SU-DHL-6 (cell line): ENCODE data around the gene TBCA.

ENCODE experiments used
- H2AFZ ChIP-seq: fragments of 200-600 bp; sonication (generic); 2 replicates; pipeline ENCODE4 v1.6.1; 2014; ENCODE audit warnings: low read depth, mild to moderate bottlenecking, moderate library complexity, mixed read lengths, antibody characterized with exemption, low read length; ENCODE audit not compliant: severe bottlenecking
- H3F3A ChIP-seq: fragments of 200-600 bp; shearing (Covaris generic); 2 replicates; pipeline ENCODE4 v1.6.0; 2016; ENCODE audit warnings: antibody characterized with exemption, mild to moderate bottlenecking; ENCODE audit not compliant: insufficient read depth
- H3K27ac ChIP-seq: fragments of 200-600 bp; sonication (generic); 2 replicates; pipeline ENCODE4 v1.5.1; 2016; ENCODE audit warnings: low read depth, mild to moderate bottlenecking, low read length, moderate library complexity, mixed read lengths
- H3K27me3 ChIP-seq: fragments of 200-600 bp; sonication (generic), shearing (Covaris generic); 2 replicates; pipeline ENCODE4 v1.6.0; 2014; ENCODE audit warnings: mild to moderate bottlenecking, low read length
- H3K36me3 ChIP-seq: fragments of 200-600 bp; sonication (generic); 2 replicates; pipeline ENCODE4 v1.6.1; 2014; ENCODE audit warnings: mild to moderate bottlenecking, low read length, mixed read lengths
- H3K4me2 ChIP-seq: fragments of 300-600, 200-600 bp; shearing (Covaris generic), sonication (generic); 2 replicates; pipeline ENCODE4 v1.6.0; 2014; ENCODE audit warnings: low read length, low read depth, mild to moderate bottlenecking; ENCODE audit not compliant: poor library complexity, severe bottlenecking
- H3K4me3 ChIP-seq: fragments of 200-600 bp; sonication (generic); 2 replicates; pipeline ENCODE4 v1.5.1; 2014; ENCODE audit warnings: antibody characterized with exemption, low read length, mild to moderate bottlenecking, mixed read lengths; ENCODE audit not compliant: insufficient read depth, poor library complexity, severe bottlenecking
- H3K79me2 ChIP-seq: fragments of 200-600 bp; sonication (generic); 2 replicates; pipeline ENCODE4 v1.6.1; 2014; ENCODE audit warnings: mild to moderate bottlenecking, low read length, moderate library complexity; ENCODE audit not compliant: insufficient read depth
- H3K9ac ChIP-seq: fragments of 200-600 bp; sonication (generic); 2 replicates; pipeline ENCODE4 v1.7.0; 2014; ENCODE audit warnings: mild to moderate bottlenecking, low read length
- H3K9me2 ChIP-seq: fragments of 200-600 bp; sonication (generic); replicated peaks from 2 replicates; pipeline ENCODE4 v1.6.1; 2014; ENCODE audit warnings: low read length; ENCODE audit not compliant: insufficient read depth
- H3K9me3 ChIP-seq: fragments of 200-600 bp; sonication (generic); 2 replicates; pipeline ENCODE4 v1.6.1; 2014; ENCODE audit warnings: low read length, mixed read lengths; ENCODE audit not compliant: insufficient read depth
- H4K20me1 ChIP-seq: fragments of 200-600 bp; sonication (generic); 2 replicates; pipeline ENCODE4 v1.6.1; 2014; ENCODE audit warnings: low read depth, mild to moderate bottlenecking, antibody characterized with exemption, low read length, moderate library complexity, mixed read lengths
- EZH2phosphoT487 ChIP-seq: fragments of 200-600 bp; sonication (generic), shearing (Covaris generic); conservative IDR thresholded peaks from 2 replicates; pipeline ENCODE4 v1.6.1; 2018; ENCODE audit warnings: mild to moderate bottlenecking, antibody characterized with exemption, low read length, moderate library complexity, mixed read lengths
- TF ChIP-seq, protein P1 (sequence below): fragments of 200-600 bp; sonication (generic); IDR thresholded peaks from one replicate; pipeline ENCODE4 v1.5.1; 2017; ENCODE audit warnings: antibody characterized with exemption, mild to moderate bottlenecking, low read length, moderate library complexity; ENCODE audit not compliant: insufficient read depth, poor library complexity, severe bottlenecking

The TBCA gene

DNA sequence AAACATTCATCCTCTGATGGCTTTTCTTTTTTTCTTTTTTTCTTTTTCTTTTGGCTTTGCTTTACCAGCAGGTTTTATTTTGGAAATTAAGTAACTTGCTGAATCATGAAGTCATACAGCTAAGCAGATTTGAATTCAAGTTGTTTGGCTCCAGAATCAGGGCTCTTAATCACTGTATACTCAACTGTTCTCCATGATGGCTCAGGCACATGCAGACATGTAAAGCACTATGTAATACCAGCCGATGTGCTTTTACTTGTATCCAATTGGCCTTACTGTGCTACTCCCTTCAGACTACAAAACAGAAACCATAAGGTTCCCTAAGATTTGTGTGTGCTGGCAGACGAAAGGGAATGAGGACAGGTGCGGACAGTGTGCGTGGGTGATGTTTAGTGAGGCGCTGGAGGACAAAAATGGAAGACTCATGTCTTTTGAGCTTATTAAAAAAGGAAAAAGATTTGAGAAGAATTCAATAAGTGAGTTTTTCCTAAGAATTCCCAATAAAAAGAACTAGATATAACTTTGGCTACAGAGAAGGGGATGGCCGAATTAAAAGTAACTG lies 92.9 kb downstream of the TBCA start:
- Histone ChIP-seq H2AFZ (no peak overlapping the region), H3K9me3 (no peaks in the 10 kb centered on the region), H3K36me3 (0 out of 2 replicates have a peak, but pooled peaks cover 2% of the 10 kb centered on the region)

DNA sequence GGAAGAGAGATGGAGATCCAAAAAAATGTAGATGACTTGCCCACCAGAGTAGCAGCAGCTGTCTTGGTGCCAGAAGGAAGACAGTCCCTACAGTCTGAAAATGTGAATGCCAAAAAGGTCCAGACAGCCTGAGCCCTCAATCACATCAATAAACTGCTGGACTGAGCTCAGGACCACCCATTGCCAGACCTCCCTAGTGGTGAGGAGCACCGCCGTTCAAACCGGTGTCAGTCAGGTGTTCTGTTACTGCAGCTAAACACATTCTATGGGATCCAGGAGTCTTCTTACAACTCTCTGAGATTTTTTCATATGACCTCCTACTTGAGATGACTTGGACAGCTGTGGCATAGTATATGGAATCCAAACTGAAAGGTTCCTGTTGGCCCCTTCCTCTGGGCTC lies 105.6 kb downstream of the TBCA start:
- TF ChIP-seq, protein P1, sequence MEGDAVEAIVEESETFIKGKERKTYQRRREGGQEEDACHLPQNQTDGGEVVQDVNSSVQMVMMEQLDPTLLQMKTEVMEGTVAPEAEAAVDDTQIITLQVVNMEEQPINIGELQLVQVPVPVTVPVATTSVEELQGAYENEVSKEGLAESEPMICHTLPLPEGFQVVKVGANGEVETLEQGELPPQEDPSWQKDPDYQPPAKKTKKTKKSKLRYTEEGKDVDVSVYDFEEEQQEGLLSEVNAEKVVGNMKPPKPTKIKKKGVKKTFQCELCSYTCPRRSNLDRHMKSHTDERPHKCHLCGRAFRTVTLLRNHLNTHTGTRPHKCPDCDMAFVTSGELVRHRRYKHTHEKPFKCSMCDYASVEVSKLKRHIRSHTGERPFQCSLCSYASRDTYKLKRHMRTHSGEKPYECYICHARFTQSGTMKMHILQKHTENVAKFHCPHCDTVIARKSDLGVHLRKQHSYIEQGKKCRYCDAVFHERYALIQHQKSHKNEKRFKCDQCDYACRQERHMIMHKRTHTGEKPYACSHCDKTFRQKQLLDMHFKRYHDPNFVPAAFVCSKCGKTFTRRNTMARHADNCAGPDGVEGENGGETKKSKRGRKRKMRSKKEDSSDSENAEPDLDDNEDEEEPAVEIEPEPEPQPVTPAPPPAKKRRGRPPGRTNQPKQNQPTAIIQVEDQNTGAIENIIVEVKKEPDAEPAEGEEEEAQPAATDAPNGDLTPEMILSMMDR, result no peak
- TF ChIP-seq EZH2phosphoT487, result no peak
- no peak overlapping the region for H2AFZ ChIP-seq
- no peaks in the 10 kb centered on the region for H3K36me3 ChIP-seq
- no peaks in the 10 kb centered on the region for H3K79me2 ChIP-seq
- H3K27ac ChIP-seq, result no peak overlapping the region
- H3K4me2 ChIP-seq, result no peak overlapping the region
- no peaks in the 10 kb centered on the region for H4K20me1 ChIP-seq
- no peak overlapping the region for H3K4me3 ChIP-seq
- H3K9ac ChIP-seq, result no peak overlapping the region
- no peaks in the 10 kb centered on the region for H3K9me2 ChIP-seq
- H3K27me3 ChIP-seq, result no peaks in the 10 kb centered on the region
- no peaks in the 10 kb centered on the region for H3K9me3 ChIP-seq
- H3F3A ChIP-seq, result no peaks in the 10 kb centered on the region

More for the DNA sequence above, 92.9 kb downstream of the TBCA start:
- Histone ChIP-seq H3K79me2 (no peaks in the 10 kb centered on the region), H3K9me2 (no peaks in the 10 kb centered on the region), H3K27me3 (no peaks in the 10 kb centered on the region), H3K4me2 (no peak overlapping the region), H3K27ac (no peak overlapping the region), H3K9ac (no peak overlapping the region), H3K4me3 (no peak overlapping the region), H3F3A (no peaks in the 10 kb centered on the region; the same call in 1 of the 2 replicates), H4K20me1 (no peaks in the 10 kb centered on the region)
- TF ChIP-seq EZH2phosphoT487, result no peak
- TF ChIP-seq, protein P1, result no peak

DNA sequence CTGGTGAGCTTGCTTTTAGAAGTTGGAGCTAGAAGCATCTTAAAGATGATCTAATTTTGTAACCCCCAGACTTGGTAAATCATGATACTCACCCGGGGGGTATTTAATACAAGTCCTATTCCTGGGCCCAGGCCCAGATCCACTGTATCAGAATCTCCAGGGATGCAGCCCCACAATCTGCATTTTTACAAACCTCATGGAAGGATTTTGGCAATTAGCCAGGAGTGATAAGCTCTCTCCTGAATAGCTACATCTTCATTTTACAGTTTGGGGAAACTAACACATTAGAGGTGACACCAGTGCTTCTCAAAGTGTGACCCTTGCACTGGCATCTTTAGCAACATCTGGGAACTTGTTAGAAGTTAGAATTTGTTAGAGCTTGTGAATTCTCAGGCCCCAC lies 106.5 kb downstream of the TBCA start:
- no peaks in the 10 kb centered on the region for H3K27me3 ChIP-seq
- no peaks in the 10 kb centered on the region for H3K9me3 ChIP-seq
- no peak overlapping the region for H3K27ac ChIP-seq
- H3K79me2 ChIP-seq, result no peaks in the 10 kb centered on the region
- no peak overlapping the region for H3K9ac ChIP-seq
- no peak for TF ChIP-seq EZH2phosphoT487
- TF ChIP-seq, protein P1, result no peak
- no peak overlapping the region for H3K4me3 ChIP-seq
- H3K9me2 ChIP-seq, result no peaks in the 10 kb centered on the region
- no peaks in the 10 kb centered on the region for H3F3A ChIP-seq
- H4K20me1 ChIP-seq, result no peaks in the 10 kb centered on the region
- H3K4me2 ChIP-seq, result no peak overlapping the region
- H3K36me3 ChIP-seq, result no peaks in the 10 kb centered on the region
- no peak overlapping the region for H2AFZ ChIP-seq
